Stimulated activated CD4-positive, alpha-beta T cell treated with anti-CD3 and anti-CD28 coated beads, Interleukin-4, amount 100 ng/mL, for 24 hours (primary cell): ENCODE data around the gene HOXC10.

Experiments
- DNase-seq: peaks from one replicate; pipeline ENCODE4 v3.0.0-alpha.2; 2020

HOXC10 gene

DNA sequence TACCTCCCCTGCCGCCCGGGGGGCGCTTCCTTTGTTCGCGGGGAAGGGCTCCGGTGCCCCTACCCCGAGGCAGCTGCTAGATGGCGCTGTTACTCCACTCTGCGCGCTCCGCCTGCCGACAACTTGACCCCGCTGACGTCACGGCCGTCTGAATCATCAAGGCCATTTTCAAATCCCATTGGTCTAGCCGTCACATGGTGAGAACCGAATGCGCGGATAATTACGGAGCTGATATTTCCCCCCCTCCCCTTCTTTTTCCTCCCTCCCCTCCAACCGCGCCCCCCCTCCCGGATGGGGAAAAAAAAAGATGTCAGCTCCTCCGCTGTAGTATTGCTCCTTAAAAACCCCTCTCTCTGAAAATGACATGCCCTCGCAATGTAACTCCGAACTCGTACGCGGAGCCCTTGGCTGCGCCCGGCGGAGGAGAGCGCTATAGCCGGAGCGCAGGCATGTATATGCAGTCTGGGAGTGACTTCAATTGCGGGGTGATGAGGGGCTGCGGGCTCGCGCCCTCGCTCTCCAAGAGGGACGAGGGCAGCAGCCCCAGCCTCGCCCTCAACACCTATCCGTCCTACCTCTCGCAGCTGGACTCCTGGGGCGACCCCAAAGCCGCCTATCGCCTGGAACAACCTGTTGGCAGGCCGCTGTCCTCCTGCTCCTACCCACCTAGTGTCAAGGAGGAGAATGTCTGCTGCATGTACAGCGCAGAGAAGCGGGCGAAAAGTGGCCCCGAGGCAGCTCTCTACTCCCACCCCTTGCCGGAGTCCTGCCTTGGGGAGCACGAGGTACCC is at the start of gene HOXC10:
Gene HOXC10, plus strand, starts transcription at position 246 of the 791 bp plus-strand sequence. Its CDS starts 114 bp downstream, at position 360.
- peak; percentile 76 for DNase-seq

- DNase-seq = no peak
These were observed 49.3 kb upstream of the HOXC10 start for GRCh38 chr12:53935383-53936341.

DNA sequence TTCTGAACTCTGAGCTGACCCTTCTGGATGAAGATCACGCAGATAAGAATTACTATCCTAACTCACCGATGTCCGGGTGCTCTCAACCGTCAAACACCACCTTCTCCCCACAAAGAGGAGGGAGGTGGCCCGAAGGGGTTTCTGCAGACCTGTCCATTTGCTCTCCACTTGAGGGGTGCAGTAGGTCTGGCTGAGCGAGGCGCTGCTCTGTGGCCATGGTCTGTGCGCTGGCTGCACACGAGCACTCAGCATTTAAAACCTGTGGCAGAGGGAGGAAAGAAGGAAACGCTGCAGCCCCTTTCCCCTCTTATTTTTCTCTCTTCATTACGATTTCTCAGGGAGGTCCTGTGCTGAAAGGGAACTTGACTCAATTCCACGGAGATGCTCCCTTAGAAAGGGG is 47.8 kb upstream of the HOXC10 start:
- DNase-seq = no peak

- DNase-seq = no peak
These were observed 47.2 kb upstream of the HOXC10 start for GRCh38 chr12:53937596-53938325.

DNA sequence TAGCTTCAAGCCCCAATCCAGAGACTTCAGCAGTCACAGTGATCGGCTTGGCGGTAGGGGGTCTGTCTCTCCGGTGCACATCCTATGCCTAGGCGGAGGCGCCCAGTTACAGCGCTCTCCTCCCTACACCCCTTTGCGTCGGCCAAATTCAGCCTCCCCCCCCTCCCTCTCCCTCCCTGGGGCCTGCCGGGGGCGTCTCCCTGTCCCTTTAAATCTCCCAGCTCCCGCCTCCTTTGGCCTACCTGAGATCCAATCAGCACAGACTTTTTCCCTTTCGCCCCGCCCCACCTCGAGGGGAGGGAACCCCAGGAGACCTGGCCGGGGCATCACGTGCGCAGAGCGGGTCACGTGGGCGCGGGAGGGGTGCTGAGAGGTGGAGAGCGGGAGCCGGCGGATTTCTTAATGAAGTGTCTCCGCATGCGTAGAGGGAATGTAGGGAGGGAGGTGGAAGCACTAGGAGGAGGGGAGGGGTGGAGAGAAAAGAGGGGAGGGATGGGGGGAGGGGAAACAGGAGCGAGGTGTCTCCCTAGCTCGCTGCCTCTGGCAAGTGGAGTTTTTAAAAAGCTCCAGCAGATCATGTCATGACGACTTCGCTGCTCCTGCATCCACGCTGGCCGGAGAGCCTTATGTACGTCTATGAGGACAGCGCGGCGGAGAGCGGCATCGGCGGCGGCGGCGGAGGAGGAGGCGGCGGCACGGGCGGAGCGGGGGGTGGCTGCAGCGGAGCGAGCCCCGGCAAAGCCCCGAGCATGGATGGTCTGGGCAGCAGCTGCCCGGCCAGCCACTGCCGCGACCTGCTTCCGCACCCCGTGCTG is 46.4 kb upstream of the HOXC10 start, which contains the start of gene HOXC13:
Gene HOXC13, plus strand, starts transcription at position 506 of the 815 bp plus-strand sequence. Its CDS starts 76 bp downstream, at position 582.
- DNase-seq = peak; percentile 30

- DNase-seq = no peak
These were observed 45.5 kb upstream of the HOXC10 start for GRCh38 chr12:53939141-53940108.

DNA sequence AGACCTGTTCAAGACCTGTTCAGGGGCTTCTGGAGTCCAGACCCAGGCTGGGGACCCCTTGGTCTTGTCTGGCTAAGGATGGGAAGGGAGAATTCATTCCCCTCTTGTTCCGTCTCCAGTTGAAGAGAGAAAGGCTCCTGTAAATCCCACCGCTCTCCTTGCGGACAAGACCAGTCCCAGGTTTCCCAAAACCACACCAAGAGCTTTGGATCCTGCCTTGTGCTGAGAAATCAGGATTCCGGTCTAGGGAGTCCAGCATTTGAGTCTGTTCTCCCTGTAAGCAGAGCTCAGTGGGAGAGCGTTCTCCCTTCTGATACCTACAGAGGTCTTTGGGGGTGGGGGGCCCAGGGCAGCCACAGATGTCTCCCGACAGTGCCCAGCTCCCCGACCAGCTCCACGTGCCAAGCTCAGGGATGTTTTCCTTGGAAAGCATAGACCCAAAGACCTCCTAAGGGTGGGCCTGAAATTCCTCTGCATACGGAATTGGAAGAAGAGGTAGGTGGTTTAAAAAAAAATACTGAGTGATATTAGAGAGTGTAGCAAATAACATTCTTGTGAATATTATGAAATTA is 44.4 kb upstream of the HOXC10 start:
- no peak for DNase-seq

DNA sequence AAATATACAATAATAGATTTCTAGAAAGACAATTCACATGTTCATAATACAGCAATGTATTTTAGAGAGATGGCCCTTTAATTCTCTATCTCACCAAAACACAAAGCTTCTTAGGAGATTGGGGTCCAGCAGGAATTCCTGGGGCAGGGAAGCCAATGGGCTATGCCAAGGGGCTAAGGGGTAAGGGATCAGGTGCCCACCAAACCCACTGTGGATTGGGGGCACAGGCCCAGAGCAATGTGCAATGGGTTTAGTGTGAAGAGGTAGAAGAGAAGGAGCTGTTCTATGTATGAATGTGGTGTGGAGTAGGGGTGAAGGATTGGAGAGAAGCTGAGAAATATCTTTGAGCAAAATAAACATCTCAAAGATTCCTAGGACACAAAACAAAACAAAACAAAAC is 43.8 kb upstream of the HOXC10 start:
- DNase-seq = no peak

DNA sequence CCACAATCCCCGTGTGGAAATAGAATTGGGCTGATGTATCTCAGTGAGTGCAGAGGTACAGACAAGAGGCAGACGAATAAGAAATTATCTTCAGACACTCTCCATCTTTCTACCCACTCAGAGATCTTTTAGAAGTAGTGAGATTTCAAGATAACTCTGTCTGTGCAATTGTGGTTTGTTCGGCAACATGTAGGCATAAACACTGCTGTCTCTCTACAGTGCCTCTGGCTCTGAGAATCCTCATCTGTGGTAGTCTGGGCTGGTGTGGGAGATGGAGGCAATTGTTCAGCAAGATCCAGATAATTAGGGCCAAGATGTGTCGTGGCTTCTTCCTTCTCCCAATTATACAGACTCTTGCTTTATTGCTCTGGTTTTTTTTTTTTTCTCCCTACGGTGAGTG is 43.2 kb upstream of the HOXC10 start:
- no peak for DNase-seq

- DNase-seq = no peak
These were observed 42.4 kb upstream of the HOXC10 start for GRCh38 chr12:53942467-53942997.

DNA sequence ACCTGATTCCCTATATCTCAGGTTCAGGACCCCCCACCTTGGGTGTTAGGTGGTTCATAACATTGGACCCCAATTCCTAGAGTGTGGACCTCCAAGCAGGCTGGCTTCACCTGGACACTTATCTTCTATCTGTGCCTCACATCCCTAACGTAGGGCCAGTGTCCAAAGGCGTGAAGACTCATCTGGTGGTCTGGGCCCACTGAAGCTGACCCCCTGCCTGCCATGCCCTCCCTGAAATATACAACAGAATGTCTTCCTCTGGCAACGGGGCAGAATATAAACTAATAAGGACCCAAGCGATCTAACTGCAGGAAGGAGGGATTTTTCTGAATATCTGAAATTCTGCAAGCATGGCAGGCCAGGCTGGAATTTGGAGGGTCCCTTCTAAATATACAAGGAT is 40.7 kb upstream of the HOXC10 start:
- DNase-seq = no peak

DNA sequence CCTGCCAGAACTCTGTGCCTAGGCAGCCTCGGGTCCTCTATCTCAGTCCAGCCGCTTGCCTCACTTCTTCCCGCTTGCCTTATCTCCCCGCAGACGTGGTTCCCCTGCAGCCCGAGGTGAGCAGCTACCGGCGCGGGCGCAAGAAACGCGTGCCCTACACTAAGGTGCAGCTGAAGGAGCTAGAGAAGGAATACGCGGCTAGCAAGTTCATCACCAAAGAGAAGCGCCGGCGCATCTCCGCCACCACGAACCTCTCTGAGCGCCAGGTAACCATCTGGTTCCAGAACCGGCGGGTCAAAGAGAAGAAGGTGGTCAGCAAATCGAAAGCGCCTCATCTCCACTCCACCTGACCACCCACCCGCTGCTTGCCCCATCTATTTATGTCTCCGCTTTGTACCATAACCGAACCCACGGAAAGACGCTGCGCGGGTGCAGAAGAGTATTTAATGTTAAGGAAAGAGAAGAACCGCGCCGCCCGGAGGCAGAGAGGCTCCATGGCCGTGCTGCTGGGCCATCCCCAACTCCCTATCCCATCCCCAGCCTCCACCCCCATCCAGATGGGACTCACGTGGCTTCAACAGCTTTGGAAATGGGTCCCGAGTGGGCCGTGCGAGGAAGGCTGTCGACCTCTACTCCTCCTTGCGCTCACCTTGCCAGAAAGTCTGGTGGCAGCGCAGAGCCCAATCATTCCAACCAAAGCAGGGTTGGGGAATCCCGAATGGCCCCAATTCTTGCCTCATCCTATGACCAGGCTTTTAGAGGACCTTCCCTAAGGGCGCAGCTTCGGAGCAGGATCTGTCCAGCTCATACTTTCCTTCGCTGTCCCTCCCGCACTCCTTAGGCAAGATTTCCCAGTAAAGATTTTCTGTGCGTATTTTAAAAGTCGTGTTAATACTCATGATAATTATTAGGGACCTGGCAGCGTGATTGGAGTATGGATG is 39.8 kb upstream of the HOXC10 start:
- no peak for DNase-seq

DNA sequence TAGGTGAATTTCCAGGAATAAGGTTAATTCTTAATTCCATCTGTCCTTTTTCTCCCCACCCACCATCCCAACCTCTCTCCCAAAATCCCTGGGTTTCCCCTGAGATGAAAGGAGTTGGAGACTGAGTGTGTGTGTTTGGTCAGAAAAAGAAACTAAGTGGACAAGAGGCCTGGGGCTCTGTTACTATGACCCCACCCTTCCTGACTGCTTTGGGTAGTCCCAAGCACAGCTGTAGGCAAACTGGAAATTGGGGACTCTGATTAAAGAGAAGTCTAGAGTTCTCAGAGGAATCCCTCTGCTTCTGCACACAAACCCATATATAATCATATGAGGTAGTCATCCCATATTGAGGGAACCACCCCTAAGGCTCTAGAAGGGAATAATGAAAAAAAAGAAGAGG is 37.2 kb upstream of the HOXC10 start:
- DNase-seq = no peak

- DNase-seq = no peak
These were observed 36.0 kb upstream of the HOXC10 start for GRCh38 chr12:53948650-53949593.

GRCh38 chr12:53949631-53950436 is 35.1 kb upstream of the HOXC10 start:
- DNase-seq = no peak

GRCh38 chr12:53950437-53950773 is 34.5 kb upstream of the HOXC10 start:
- DNase-seq = no peak
